Left renal pelvis (tissue), 4 donors: Measurements from ENCODE around the gene ZBTB20. TPM values are rescaled to one million over a fixed set of nuclear protein-coding genes. Genes with fewer than 3 reads are reported as not detected.
A peak's percentile ranks its signal among the peaks of the same experiment; 100 is the strongest.

ENCODE experiments used
- DNase-seq, 4 donors: peaks; one replicate each; pipeline ENCODE4 v3.0.0-alpha.2; 2013; ENCODE audit warnings: low read depth in 4 of 4, low spot score in 3 of 4
- polyA plus RNA-seq, 4 donors: library from polyadenylated mRNA; unstranded; fragments of 120-200 nt; gene quantifications; one replicate each; pipeline ENCODE4 v1.2.1, GENCODE V29; 2013; ENCODE audit not compliant: insufficient read length in 4 of 4

Gene ZBTB20
- polyA plus RNA-seq, 4 donors = 4.8 to 6.6 (median 5.4) TPM

- DNase-seq = no peak
Observed at GRCh38 chr3:115038817-115039216, 108.3 kb downstream of the ZBTB20 start.

GRCh38 chr3:115022835-115023398, 124.2 kb downstream of the ZBTB20 start:
- DNase-seq = no peak

GRCh38 chr3:115022199-115022598, 124.9 kb downstream of the ZBTB20 start:
- no peak for DNase-seq

GRCh38 chr3:115021061-115021460, 126.0 kb downstream of the ZBTB20 start:
- DNase-seq = no peak

- no peak for DNase-seq
Observed at GRCh38 chr3:115019900-115020299, 127.2 kb downstream of the ZBTB20 start.

GRCh38 chr3:115018694-115019093, 128.4 kb downstream of the ZBTB20 start:
- no peak for DNase-seq

- no peak for DNase-seq
Observed at GRCh38 chr3:115007966-115008365, 139.1 kb downstream of the ZBTB20 start.

GRCh38 chr3:115004201-115005140, 142.6 kb downstream of the ZBTB20 start:
- no peak for DNase-seq

GRCh38 chr3:114998971-114999579, 148.0 kb downstream of the ZBTB20 start:
- DNase-seq = no peak

- no peak for DNase-seq
Observed at GRCh38 chr3:114994554-114995341, 152.3 kb downstream of the ZBTB20 start.

- DNase-seq = no peak
Observed at GRCh38 chr3:114985776-114986175, 161.3 kb downstream of the ZBTB20 start.

GRCh38 chr3:114983248-114983647, 163.8 kb downstream of the ZBTB20 start:
- no peak for DNase-seq

- DNase-seq = no peak
Observed at GRCh38 chr3:114974387-114974786, 172.7 kb downstream of the ZBTB20 start.

GRCh38 chr3:114973536-114973935, 173.6 kb downstream of the ZBTB20 start:
- peak in 2 of 4 donors; percentile 6 for DNase-seq

- DNase-seq = no peak
Observed at GRCh38 chr3:114967168-114967567, 179.9 kb downstream of the ZBTB20 start.

- DNase-seq = no peak
Observed at GRCh38 chr3:114962189-114962588, 184.9 kb downstream of the ZBTB20 start.

GRCh38 chr3:114958930-114959329, 188.2 kb downstream of the ZBTB20 start:
- DNase-seq = no peak

GRCh38 chr3:114953800-114954199, 193.3 kb downstream of the ZBTB20 start:
- DNase-seq = no peak

GRCh38 chr3:114953215-114953799, 193.8 kb downstream of the ZBTB20 start:
- DNase-seq = no peak

- no peak for DNase-seq
Observed at GRCh38 chr3:114942773-114943172, 204.3 kb downstream of the ZBTB20 start.
